ENCODE measurements around the gene CCER1.

CCER1 gene

GRCh38 chr12:90969346-90969745 lies 14.4 kb upstream of the CCER1 start:
- no peak overlapping the region for H3K4me3 ChIP-seq (ENCODE audit: low read depth, low read length)
- no peak for TF ChIP-seq MYC (IDR thresholded peaks at IDR 0.05; ENCODE audit: low read depth, low read length)
- no peak for TF ChIP-seq POLR2A (IDR thresholded peaks at IDR 0.05; ENCODE audit: extremely low read depth, insufficient read length)
- TF ChIP-seq, protein P1, sequence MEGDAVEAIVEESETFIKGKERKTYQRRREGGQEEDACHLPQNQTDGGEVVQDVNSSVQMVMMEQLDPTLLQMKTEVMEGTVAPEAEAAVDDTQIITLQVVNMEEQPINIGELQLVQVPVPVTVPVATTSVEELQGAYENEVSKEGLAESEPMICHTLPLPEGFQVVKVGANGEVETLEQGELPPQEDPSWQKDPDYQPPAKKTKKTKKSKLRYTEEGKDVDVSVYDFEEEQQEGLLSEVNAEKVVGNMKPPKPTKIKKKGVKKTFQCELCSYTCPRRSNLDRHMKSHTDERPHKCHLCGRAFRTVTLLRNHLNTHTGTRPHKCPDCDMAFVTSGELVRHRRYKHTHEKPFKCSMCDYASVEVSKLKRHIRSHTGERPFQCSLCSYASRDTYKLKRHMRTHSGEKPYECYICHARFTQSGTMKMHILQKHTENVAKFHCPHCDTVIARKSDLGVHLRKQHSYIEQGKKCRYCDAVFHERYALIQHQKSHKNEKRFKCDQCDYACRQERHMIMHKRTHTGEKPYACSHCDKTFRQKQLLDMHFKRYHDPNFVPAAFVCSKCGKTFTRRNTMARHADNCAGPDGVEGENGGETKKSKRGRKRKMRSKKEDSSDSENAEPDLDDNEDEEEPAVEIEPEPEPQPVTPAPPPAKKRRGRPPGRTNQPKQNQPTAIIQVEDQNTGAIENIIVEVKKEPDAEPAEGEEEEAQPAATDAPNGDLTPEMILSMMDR (IDR thresholded peaks at IDR 0.05; ENCODE audit: low read depth, low read length): no peak
- no peak for DNase-seq (ENCODE audit: low read depth)

GRCh38 chr12:90965204-90965603 lies 10.2 kb upstream of the CCER1 start:
- no peak overlapping the region for H3K4me3 ChIP-seq (ENCODE audit: low read depth, low read length)

DNA sequence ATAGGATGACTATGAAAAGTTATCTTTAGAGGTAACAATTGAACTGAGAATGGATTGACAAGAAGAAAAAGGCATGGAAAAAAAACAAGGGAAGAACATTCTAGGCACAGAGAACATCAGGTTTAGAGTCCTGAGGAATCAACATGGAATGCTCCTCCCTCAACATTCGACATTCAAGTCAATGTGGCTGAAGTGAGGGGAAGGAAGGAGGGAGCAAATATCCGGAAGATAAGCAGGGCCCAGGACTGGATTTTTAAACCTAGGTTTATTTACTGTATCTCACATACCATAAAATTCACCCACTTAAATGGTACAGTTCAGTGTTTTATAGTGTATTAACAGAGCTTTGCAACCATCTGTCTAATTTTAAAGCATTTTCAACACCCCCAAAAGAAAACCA lies 9.6 kb upstream of the CCER1 start:
- TF ChIP-seq MAX (IDR thresholded peaks at IDR 0.05; ENCODE audit: low read depth, low read length): no peak
- no peak for TF ChIP-seq POLR2A (IDR thresholded peaks at IDR 0.05; ENCODE audit: extremely low read depth, insufficient read length)
- TF ChIP-seq, protein P1 (IDR thresholded peaks at IDR 0.05; ENCODE audit: low read depth, low read length): no peak
- no peak for TF ChIP-seq MYC (IDR thresholded peaks at IDR 0.05; ENCODE audit: low read depth, low read length)
- DNase-seq (ENCODE audit: low read depth): no peak
- no peak overlapping the region for H3K4me3 ChIP-seq (ENCODE audit: low read depth, low read length)

More at GRCh38 chr12:90965204-90965603, 10.2 kb upstream of the CCER1 start:
- TF ChIP-seq POLR2A (IDR thresholded peaks at IDR 0.05; ENCODE audit: extremely low read depth, insufficient read length) (no peak), MYC (IDR thresholded peaks at IDR 0.05; ENCODE audit: low read depth, low read length) (no peak), MAX (IDR thresholded peaks at IDR 0.05; ENCODE audit: low read depth, low read length) (no peak)
- TF ChIP-seq, protein P1 (IDR thresholded peaks at IDR 0.05; ENCODE audit: low read depth, low read length): no peak
- DNase-seq (ENCODE audit: low read depth): peak; percentile 16

GRCh38 chr12:90963946-90964345 lies 9.0 kb upstream of the CCER1 start:
- TF ChIP-seq MYC (IDR thresholded peaks at IDR 0.05; ENCODE audit: low read depth, low read length): no peak
- TF ChIP-seq MAX (IDR thresholded peaks at IDR 0.05; ENCODE audit: low read depth, low read length): no peak
- TF ChIP-seq, protein P1 (IDR thresholded peaks at IDR 0.05; ENCODE audit: low read depth, low read length): no peak
- no peak for TF ChIP-seq POLR2A (IDR thresholded peaks at IDR 0.05; ENCODE audit: extremely low read depth, insufficient read length)
- no peak overlapping the region for H3K4me3 ChIP-seq (ENCODE audit: low read depth, low read length)
- no peak for DNase-seq (ENCODE audit: low read depth)

- no peak for DNase-seq (ENCODE audit: low read depth)
- no peak overlapping the region for H3K4me3 ChIP-seq (ENCODE audit: low read depth, low read length)
- TF ChIP-seq, protein P1 (IDR thresholded peaks at IDR 0.05; ENCODE audit: low read depth, low read length): no peak
- no peak for TF ChIP-seq POLR2A (IDR thresholded peaks at IDR 0.05; ENCODE audit: extremely low read depth, insufficient read length)
- TF ChIP-seq MAX (IDR thresholded peaks at IDR 0.05; ENCODE audit: low read depth, low read length): no peak
- TF ChIP-seq MYC (IDR thresholded peaks at IDR 0.05; ENCODE audit: low read depth, low read length): no peak
Observed at GRCh38 chr12:90961154-90961553, 6.2 kb upstream of the CCER1 start.

DNA sequence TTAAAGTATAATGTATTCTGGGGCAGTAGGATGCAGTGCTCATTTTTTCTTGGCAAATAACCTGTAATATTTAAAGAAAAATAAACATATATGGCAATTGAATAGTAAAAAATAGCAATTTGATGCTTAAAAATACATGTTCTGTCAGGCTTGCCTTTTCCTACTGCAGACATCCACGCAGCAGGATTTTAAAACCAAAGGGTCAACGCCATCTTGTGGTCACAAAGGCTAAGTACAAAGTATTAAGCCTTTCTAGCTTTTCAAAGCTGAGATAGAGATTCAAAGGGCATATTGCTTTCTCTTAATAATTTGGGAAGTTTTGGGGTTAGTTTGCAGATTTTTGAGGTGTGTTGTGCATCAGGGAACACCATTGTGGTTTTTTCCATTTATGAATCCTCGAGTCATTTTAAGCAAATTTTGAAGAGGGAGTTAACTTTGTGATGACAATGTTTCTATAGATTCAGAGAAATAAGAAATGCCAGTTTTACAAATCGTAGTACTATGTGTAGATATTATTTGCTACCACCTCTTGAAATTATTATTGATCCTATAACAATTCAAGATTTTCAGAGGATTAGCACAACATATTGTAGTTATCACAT lies 4.7 kb upstream of the CCER1 start:
- TF ChIP-seq, protein P1 (IDR thresholded peaks at IDR 0.05; ENCODE audit: low read depth, low read length): peak; percentile 86
- no peak for TF ChIP-seq MYC (IDR thresholded peaks at IDR 0.05; ENCODE audit: low read depth, low read length)
- DNase-seq (ENCODE audit: low read depth): peak; percentile 62
- H3K4me3 ChIP-seq (ENCODE audit: low read depth, low read length): no peak overlapping the region
